HG03108 (cell line): ENCODE measurements around the gene PCSK2.
"Not testable (repeated sequence)": the region's sequence is repeated elsewhere in the genome, so short reads cannot be mapped to it uniquely, and the experiment has no call there.

Experiments used
- ATAC-seq: cut with Tn5 transposase; IDR thresholded peaks from one replicate; pipeline ENCODE4 v1.9.1; 2021; ENCODE audit warnings: moderate library complexity; ENCODE audit not compliant: unreplicated experiment

The PCSK2 gene

GRCh38 chr20:17226410-17227218, at the start of gene PCSK2:
PCSK2 (plus strand) TSS chr20:17227040; CDS start chr20:17227306, 266 bp downstream.
- ATAC-seq: no peak

- ATAC-seq: no peak
Measured at GRCh38 chr20:17177341-17177740, 49.5 kb upstream of the PCSK2 start.

GRCh38 chr20:17179840-17180239, 47.0 kb upstream of the PCSK2 start:
- no peak for ATAC-seq

GRCh38 chr20:17189976-17190695, 36.7 kb upstream of the PCSK2 start:
- no peak for ATAC-seq

- ATAC-seq: no peak
Measured at GRCh38 chr20:17197041-17197440, 29.8 kb upstream of the PCSK2 start.

GRCh38 chr20:17202030-17202429, 24.8 kb upstream of the PCSK2 start:
- ATAC-seq: no peak

- ATAC-seq: no peak
Measured at GRCh38 chr20:17202673-17203072, 24.2 kb upstream of the PCSK2 start.

- ATAC-seq: no peak
Measured at GRCh38 chr20:17205084-17205813, 21.6 kb upstream of the PCSK2 start.

GRCh38 chr20:17210387-17210786, 16.5 kb upstream of the PCSK2 start:
- ATAC-seq: no peak

GRCh38 chr20:17210983-17211382, 15.9 kb upstream of the PCSK2 start:
- ATAC-seq: no peak

GRCh38 chr20:17215167-17215566, 11.7 kb upstream of the PCSK2 start:
- no peak for ATAC-seq

GRCh38 chr20:17219856-17220255, 7.0 kb upstream of the PCSK2 start:
- not testable (repeated sequence) for ATAC-seq

GRCh38 chr20:17223553-17223952, 3.3 kb upstream of the PCSK2 start:
- no peak for ATAC-seq

GRCh38 chr20:17225851-17226409, 910 bp upstream of the PCSK2 start:
- no peak for ATAC-seq

- ATAC-seq: no peak
Measured at GRCh38 chr20:17227219-17227575, 357 bp downstream of the PCSK2 start.

- no peak for ATAC-seq
Measured at GRCh38 chr20:17227669-17228623, 1.1 kb downstream of the PCSK2 start.

GRCh38 chr20:17228624-17229061, 1.8 kb downstream of the PCSK2 start:
- no peak for ATAC-seq

- ATAC-seq: no peak
Measured at GRCh38 chr20:17229256-17229655, 2.4 kb downstream of the PCSK2 start.

GRCh38 chr20:17233626-17234025, 6.8 kb downstream of the PCSK2 start:
- no peak for ATAC-seq

GRCh38 chr20:17236766-17237165, 9.9 kb downstream of the PCSK2 start:
- no peak for ATAC-seq
